Measurements from ENCODE around the gene UBE3B. TPM values are rescaled to one million over a fixed set of nuclear protein-coding genes. Genes with fewer than 3 reads are reported as not detected.

UBE3B gene
- total RNA-seq, 1 donor from 2014 or later = 36.9 TPM

- Mint-ChIP-seq H3K27me3 (peaks cover 2% of the 10 kb centered on the region), H3K4me3 (no peak overlapping the region), H3K27ac (no peak overlapping the region), H3K36me3 (ENCODE audit: low read depth) (peaks cover 4% of the 10 kb centered on the region), H3K4me1 (no peaks in the 10 kb centered on the region), H3K9me3 (no peaks in the 10 kb centered on the region)
- intact Hi-C loops (cut with micrococcal nuclease) = no loop called here
- no peak for DNase-seq
- no peak for ATAC-seq (ENCODE audit: low read depth)
- CTCF ChIA-PET = interaction anchor here (1.6 kb wide), 1 partner anchor 58 kb away, joined by 3 read pairs; no protein-coding TSS in a partner anchor
- TF ChIP-seq, protein P1, sequence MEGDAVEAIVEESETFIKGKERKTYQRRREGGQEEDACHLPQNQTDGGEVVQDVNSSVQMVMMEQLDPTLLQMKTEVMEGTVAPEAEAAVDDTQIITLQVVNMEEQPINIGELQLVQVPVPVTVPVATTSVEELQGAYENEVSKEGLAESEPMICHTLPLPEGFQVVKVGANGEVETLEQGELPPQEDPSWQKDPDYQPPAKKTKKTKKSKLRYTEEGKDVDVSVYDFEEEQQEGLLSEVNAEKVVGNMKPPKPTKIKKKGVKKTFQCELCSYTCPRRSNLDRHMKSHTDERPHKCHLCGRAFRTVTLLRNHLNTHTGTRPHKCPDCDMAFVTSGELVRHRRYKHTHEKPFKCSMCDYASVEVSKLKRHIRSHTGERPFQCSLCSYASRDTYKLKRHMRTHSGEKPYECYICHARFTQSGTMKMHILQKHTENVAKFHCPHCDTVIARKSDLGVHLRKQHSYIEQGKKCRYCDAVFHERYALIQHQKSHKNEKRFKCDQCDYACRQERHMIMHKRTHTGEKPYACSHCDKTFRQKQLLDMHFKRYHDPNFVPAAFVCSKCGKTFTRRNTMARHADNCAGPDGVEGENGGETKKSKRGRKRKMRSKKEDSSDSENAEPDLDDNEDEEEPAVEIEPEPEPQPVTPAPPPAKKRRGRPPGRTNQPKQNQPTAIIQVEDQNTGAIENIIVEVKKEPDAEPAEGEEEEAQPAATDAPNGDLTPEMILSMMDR (IDR thresholded peaks at IDR 0.05) = no peak
- POLR2A ChIA-PET = no interaction called here
Observed at GRCh38 chr12:109541413-109541726, 63.9 kb downstream of the UBE3B start.

DNA sequence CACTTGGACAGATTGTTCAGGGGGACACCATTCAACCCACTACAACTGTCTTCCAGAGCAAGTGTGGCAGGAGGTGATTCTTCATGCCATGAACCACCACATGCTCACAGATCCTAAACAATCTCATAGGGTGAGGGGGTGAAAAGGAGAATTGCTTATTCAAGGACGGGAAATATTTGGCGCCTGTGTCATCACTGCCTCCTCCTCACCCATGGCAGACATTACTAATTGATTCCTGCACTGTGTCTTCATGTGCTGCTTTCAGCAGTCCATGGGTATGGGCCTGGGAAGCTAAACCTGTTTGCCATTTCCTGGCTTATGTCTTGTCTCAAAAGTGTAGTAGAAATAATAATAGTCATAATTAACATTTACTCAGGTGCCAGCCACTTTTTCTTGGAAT is 64.6 kb downstream of the UBE3B start:
- H3K36me3 Mint-ChIP-seq (ENCODE audit: low read depth) = peaks cover 2% of the 10 kb centered on the region
- DNase-seq = no peak
- POLR2A ChIA-PET = no interaction called here
- H3K4me3 Mint-ChIP-seq = no peak overlapping the region
- CTCF ChIA-PET = interaction anchor here (1.6 kb wide), 1 partner anchor 57 kb away, joined by 3 read pairs; no protein-coding TSS in a partner anchor
- H3K9me3 Mint-ChIP-seq = no peaks in the 10 kb centered on the region
- H3K27ac Mint-ChIP-seq = no peak overlapping the region
- TF ChIP-seq, protein P1 (IDR thresholded peaks at IDR 0.05) = no peak
- no peaks in the 10 kb centered on the region for H3K4me1 Mint-ChIP-seq
- intact Hi-C loops (cut with micrococcal nuclease) = no loop called here
- peaks cover 2% of the 10 kb centered on the region for H3K27me3 Mint-ChIP-seq
- no peak for ATAC-seq (ENCODE audit: low read depth)

DNA sequence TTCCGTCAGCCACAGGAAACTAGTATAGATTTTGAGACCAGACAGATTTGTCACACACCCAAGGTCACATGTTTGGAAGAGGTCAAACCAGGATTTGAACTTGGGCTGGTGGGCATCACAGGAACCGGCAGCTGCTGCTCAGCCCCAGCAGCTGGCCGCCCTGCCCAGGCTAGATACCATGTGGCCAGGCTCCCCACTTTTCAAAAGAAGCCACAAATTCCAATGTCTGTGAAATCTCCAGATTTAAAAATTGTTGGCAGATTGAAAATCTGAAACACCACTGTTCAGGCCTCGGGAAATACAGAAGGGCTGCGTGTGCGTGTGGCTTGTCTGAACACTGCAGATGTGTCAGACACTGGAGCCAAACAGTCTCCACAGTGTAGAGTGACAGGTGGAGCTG is 65.4 kb downstream of the UBE3B start:
- H3K36me3 Mint-ChIP-seq (ENCODE audit: low read depth) = no peaks in the 10 kb centered on the region
- ChIA-PET CTCF (no interaction called here), POLR2A (no interaction called here)
- H3K27me3 Mint-ChIP-seq = peaks cover 9% of the 10 kb centered on the region
- H3K9me3 Mint-ChIP-seq = no peaks in the 10 kb centered on the region
- DNase-seq = no peak
- no peak for ATAC-seq (ENCODE audit: low read depth)
- TF ChIP-seq, protein P1 (IDR thresholded peaks at IDR 0.05) = no peak
- no peak overlapping the region for H3K4me3 Mint-ChIP-seq
- H3K27ac Mint-ChIP-seq = no peak overlapping the region
- intact Hi-C loops (cut with micrococcal nuclease) = no loop called here
- no peaks in the 10 kb centered on the region for H3K4me1 Mint-ChIP-seq

DNA sequence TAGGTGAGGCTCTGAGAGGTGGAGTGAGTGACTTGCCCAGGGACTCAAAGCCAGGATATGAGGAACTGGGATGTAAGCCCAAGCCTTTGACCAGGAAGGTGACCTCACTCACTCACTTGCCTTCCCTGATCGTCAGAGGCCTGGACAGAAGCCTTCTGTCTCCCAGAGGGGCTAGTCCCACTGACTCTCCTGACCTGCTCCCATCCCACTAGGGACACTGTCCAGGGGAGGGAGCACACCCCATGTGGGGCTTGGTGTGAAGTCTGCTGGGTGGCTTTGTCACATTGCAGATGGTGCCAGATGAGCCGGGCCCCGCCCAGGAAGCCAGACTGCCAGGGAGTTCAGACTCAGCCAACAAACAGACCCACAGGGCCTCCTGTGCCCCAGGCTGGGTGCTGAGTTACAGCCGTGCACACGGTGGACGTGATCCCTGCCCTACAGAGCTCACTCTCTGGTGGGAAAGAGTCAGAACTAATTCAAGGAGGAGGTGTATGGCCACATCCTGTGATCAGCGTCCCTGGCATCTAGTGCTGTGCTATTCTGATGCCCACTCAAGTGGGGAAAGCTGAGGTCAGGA is 67.6 kb downstream of the UBE3B start:
- H3K27ac Mint-ChIP-seq = no peak overlapping the region
- ChIA-PET POLR2A (no interaction called here), CTCF (no interaction called here)
- H3K4me1 Mint-ChIP-seq = no peaks in the 10 kb centered on the region
- DNase-seq (no peak), ATAC-seq (ENCODE audit: low read depth) (no peak)
- H3K36me3 Mint-ChIP-seq (ENCODE audit: low read depth) = no peaks in the 10 kb centered on the region
- intact Hi-C loops (cut with micrococcal nuclease) = no loop called here
- H3K9me3 Mint-ChIP-seq = no peaks in the 10 kb centered on the region
- H3K27me3 Mint-ChIP-seq = peaks cover 19% of the 10 kb centered on the region
- TF ChIP-seq, protein P1 (IDR thresholded peaks at IDR 0.05) = no peak
- H3K4me3 Mint-ChIP-seq = no peak overlapping the region

- ChIA-PET POLR2A (no interaction called here), CTCF (no interaction called here)
- H3K27ac Mint-ChIP-seq = no peak overlapping the region
- H3K4me3 Mint-ChIP-seq = no peak overlapping the region
- TF ChIP-seq, protein P1 (IDR thresholded peaks at IDR 0.05) = no peak
- intact Hi-C loops (cut with micrococcal nuclease) = no loop called here
- no peaks in the 10 kb centered on the region for H3K36me3 Mint-ChIP-seq (ENCODE audit: low read depth)
- no peak for ATAC-seq (ENCODE audit: low read depth)
- H3K9me3 Mint-ChIP-seq = no peaks in the 10 kb centered on the region
- no peak for DNase-seq
- peaks cover 19% of the 10 kb centered on the region for H3K27me3 Mint-ChIP-seq
- H3K4me1 Mint-ChIP-seq = no peaks in the 10 kb centered on the region
Observed at GRCh38 chr12:109545826-109546225, 68.4 kb downstream of the UBE3B start.

All from activated B cell treated with CpG ODN at 0.5 μM for 24 hours (primary cell).